ENCODE measurements around the gene TKTL2.
A peak's percentile ranks its signal among the peaks of the same experiment; 100 is the strongest.

TKTL2 gene, protein sequence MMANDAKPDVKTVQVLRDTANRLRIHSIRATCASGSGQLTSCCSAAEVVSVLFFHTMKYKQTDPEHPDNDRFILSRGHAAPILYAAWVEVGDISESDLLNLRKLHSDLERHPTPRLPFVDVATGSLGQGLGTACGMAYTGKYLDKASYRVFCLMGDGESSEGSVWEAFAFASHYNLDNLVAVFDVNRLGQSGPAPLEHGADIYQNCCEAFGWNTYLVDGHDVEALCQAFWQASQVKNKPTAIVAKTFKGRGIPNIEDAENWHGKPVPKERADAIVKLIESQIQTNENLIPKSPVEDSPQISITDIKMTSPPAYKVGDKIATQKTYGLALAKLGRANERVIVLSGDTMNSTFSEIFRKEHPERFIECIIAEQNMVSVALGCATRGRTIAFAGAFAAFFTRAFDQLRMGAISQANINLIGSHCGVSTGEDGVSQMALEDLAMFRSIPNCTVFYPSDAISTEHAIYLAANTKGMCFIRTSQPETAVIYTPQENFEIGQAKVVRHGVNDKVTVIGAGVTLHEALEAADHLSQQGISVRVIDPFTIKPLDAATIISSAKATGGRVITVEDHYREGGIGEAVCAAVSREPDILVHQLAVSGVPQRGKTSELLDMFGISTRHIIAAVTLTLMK

DNA sequence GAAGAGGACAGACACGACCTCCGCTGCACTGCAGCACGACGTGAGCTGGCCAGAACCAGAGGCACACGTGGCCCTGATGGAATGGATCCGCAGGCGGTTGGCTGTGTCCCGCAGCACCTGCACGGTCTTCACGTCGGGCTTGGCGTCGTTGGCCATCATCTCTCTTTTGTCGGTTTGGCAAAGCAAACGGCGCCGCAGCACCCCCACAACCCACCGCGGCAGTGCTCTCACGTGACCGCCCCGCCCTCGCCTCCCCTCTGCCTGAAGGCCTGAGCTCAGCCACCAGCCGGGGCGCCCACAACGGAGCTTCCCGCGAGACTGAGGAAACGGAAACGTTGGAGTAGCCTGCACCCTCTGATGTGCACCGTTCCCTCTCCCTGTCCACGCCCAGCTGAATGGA, at the start of gene TKTL2:
Gene TKTL2, minus strand, starts transcription at position 179 of the 400 bp plus-strand sequence. Its CDS starts 20 bp downstream, at position 159.
- DNase-seq = no peak

DNA sequence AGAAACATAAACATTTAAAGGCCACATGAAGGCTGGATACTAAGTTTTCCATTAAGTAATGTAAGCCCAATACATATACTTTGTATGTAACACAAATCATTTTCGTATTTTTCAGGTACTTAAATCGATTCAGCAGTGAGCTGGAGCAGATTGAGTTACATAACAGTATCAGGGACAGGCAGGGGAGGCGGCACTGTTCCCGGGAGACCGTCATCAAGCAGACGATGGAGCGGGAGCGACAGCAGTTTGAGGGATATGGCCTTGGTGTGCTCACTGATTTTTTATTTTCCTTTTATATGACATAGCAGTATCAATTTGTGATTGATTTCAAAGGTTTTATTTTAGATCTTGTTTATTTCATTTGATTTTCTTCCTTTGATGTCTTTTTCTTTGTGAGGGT, 41.6 kb upstream of the TKTL2 start:
- DNase-seq = no peak

DNA sequence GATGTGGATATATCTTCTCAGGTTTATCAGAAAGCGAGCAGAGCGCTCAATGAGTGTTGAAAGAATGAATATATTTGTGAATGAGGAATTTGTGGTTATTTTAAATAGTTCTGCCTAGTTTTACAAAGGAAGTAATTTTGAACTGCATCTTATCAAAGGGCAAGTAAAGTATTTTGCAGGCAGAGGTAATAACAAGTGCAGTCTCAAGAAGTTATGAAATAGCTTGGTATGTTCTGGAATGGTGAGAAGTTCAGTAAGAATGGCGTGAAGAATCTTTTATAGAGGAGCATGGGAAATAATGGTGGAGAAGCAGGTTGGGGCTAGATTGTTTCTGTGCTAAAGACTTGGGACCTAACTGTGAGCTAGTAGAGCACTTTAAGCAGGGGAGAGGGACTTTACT, 31.8 kb upstream of the TKTL2 start:
- DNase-seq = no peak

DNA sequence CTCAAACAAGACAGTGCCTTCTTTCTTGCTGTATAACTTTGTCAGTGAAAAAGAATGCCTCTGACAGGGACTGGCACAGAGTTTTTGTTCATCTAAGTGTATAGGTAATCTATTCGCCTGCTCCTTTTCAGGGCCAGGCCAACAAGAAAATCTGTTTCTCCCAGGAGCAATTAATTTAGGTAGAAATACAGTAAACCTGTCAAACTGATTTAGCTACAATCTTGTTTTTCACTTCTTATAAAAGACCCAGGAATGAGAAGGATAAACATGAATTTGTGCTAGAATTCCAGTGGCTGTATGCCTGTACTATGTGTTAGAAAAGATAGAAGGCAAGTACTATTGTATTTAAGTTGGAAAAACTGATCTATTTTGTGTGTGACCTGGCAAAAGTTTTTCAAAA, 27.0 kb upstream of the TKTL2 start:
- DNase-seq = no peak

DNA sequence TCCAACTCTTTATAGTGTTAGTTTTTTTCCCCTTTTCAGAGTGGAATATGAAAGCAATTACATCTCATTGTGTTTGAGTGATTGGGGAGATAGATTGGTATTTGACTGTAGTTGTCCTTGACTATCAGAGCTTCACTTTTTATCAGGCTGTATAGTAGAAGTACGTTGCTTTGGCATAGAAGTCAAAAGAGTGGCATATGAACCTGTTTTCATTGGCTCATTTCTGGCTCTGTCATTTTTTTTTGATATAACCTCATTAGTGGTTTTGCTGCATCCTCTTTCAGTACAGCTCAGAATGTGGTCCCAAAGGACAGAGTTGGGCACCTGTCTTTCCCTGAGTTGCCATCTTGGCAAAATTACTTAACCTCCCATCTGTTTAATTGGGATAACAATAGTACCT, 22.3 kb upstream of the TKTL2 start:
- peak; percentile 11 for DNase-seq

DNA sequence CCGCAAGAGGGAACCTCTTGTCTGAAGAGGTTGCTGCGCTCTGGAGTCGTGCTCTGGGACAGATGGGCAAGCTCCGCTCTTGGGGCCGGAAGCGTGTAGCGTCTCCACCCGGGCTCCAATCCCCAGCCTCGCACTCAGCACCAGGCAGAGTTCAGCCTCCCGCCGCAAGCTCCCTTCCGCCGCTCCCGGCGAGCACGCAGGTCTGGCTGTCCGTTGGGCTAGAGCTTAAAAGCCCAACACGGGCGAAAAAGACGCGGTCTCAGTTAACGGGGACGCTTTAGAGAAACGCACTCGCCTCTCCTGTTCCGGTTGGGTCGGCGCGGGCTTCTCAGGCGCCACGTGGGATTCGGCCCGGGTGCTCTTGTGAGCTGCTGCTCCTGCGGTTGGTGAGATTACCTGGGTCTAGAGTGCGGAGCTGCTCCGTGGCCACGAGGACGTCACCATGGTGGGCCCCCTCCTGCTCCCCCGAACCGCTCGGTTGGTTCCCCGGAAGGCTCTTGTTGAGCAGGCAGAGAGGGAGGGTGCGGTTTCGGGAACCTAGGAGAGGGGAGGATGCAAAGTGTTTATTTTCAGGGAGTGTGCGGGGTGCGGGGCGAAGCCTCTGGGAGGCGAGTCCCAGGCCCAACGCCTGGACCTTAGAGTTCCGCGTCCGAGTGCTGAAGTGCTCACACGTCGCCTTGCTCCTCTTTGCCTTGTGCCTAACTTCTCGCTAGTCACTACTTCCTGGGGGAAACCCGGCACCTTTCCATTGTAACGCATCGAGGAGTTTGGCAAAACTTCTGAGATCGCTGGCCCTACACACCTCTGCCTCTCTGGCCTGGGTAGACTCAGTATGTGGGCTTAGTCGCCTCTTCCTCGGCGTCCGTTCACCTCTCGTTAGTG, 21.0 kb upstream of the TKTL2 start, which contains the start of gene TMA16:
Gene TMA16, plus strand, starts transcription at position 331 of the 882 bp plus-strand sequence. Its CDS starts 112 bp downstream, at position 443.
- DNase-seq = peak; percentile 83

DNA sequence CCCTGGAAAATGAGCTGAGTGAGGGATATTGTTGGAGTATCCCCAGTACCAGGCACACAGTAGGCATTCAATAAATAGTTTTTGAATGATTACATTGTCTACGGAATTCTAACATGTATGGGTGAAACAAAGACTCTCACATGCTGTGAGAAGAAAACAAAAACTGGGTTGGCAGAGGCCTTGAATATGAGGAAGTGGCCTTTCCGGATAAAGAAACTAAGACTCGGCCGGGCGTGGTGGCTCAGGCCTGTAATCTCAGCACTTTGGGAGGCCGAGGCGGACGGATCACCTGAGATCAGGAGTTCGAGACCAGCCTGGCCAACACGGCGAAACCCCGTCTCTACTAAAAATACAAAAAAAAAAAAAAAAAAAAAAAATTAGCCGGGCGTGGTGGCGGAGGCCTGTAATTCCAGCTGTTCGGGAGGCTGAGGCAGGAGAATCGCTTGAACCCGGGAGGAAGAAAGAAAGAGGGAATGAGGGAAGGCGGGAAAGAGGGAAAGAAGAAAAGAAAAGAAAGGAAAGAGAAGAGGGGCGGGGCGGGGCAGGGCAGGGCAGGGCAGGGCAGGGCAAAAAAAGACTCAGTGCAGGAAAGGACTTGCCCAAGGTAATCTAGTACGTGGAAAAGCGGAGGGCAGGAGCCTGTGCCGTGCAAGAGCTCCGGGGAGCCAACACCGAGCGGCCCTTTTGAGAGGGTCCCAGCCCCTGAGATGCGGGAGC, 20.2 kb upstream of the TKTL2 start:
- DNase-seq = no peak

DNA sequence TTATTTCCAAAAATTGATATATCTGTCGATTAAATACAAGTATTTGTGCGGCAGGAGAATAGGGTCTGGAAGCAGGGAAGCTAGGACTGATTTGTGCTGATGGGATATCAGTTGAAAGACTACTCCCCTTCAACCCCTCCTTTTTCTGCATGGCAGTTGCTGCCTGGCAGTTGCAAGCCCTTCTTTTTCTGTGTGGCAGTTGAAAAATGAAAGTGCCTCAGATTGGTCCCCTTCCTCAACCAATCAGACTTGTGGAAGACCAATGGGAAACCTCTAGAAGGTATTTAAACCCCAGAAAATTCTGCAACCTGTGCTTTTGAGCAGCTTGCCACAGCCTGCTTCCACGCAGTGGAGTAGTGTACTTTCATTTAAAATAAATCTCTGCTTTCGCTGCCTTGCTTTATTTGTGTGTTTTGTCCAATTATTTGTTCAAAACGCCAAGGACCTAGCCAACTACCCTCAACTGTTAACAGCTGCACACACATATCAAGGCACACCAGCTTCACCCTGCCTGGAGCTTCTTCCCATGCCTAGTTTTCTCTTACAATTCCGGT, 19.5 kb upstream of the TKTL2 start:
- DNase-seq = no peak

DNA sequence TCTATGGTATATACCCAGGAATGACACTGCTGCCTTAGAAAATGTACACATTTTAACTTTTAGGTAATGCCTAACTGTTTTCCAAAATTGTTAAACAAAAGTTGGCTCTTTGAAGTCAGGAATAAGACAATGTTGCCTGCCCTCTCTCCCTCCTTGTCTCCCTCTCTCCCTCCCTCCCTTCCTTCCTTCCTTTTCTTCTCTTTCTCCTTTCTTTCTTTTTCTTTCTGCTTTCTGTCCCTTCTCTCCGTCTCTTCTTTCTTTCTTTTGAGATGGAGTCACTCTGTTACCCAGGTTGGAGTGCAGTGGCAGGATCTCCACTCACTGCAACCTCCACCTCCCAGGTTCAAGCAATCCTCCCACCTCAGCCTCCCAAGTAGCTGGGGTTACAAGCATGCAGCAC, 16.4 kb upstream of the TKTL2 start:
- DNase-seq = no peak

DNA sequence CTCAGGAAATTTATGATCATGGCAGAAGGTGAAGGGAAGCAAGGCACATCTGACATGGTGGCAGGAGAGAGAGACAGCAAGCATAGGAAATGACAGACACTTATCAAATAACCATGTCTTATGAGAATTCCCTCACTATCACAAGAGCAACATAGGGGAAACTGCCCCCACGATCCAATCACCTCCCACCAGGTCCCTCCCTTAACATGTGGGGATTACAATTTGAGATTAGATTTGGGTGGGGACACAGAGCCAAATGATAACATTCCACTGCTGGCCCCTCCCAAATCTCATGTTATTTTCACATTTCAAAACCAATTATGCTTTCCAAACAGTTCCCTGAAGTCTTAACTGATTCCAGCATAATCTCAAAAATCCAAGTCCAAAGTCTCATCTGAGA, 12.8 kb upstream of the TKTL2 start:
- no peak for DNase-seq

DNA sequence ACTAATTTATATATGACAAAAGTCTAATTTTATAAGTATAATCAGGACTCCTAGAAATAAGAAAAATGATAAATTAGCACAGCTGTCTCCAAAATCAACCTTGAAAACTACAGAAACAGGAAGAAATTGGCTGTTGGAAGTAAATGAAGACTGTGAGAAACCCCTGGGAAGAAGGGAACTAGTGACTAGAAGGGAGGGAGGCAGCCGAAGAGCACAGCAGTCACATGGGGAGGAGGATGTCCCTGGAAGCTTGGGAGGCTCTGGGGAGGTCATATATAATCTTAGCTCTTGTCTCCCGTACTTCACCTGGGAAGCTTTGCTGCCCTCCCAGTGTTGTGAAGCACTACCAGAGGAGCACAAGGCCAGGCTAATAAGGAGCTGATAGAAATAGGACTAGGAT, 12.0 kb upstream of the TKTL2 start:
- no peak for DNase-seq

DNA sequence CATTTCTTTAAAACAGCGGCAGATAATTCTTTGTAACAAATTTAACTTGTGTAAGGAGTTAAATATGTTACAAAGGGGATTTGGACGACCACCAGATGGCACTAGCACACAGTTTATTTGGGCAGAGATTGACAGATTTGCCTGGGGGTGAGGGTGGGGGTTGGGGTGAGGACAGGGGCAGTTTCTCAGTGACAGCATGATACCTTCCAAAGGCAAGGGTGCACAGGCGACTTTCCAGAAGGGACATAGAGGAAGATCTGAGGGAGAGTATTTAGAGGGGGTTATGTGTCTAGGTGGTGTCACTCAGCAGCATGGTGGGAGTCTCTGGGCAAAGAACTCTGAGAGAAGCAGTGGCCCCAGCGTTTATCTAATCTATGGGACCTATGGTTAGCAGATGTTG, 11.4 kb upstream of the TKTL2 start:
- DNase-seq = no peak

DNA sequence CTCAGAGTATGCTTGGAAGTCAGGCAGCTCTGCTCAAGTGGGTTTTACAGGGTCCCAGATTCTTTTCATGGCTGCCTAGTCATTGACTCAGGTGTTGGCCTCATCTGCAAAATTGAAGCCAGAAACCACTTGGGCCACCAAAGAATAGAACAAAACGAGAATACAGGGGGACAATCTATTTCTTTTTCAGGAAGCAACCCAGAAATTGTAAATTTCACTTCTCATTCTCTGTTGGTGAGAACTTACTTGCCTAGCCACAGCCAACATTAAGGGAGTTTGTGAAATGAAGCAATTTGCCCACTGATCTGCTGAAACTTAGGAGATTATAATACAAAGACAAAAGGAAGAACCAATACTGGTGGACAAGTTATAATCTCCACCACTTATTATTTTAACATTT, 8.6 kb upstream of the TKTL2 start:
- DNase-seq = no peak

DNA sequence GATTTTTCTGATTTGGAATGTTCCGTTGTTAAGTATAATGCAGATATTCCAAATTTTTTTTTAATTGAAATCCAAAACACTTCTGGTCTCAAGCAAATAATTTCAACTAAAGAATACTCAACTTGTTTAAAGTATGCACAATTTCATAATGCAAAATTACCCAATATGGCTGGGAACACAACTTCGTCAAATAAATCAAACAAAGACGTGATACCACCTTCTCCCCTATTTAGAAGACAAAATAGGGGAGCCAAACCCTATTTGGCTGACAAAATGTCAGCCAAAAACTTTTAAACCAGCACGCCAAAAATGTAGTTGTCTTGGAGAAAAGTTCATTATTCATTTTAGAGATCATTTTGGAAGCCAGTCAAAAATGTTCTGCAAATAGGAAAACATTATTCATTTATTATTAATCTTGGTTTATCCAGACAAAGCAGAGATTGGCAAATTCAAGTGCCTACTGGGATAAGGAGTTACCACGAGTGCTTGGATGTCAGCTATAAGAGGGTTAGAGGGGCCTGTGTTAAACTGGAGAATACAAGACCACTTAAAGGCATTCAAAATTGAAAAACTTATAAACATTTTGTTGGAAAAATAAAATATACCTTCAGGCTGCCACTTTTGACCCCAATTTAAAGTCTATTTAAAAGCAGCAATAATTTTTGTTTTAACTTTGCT, 3.3 kb upstream of the TKTL2 start:
- DNase-seq = no peak

DNA sequence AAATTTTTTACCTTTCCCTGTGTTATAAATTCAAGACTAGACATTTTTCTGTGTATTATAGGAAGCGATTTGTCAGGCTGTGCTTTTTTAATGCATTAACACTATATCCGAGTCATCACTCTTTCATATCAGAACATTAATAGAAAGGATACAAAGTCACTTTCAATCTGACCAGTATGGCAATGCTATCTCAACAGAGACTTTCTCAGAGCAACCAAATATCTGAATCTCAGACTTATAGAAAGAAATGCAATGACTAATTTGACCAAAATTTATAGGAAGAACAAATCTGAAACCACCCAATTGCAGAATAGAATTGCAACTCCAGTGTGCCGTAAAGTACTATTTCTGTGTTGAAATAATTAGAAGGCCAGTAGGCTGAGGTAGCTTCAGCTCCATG, 473 bp upstream of the TKTL2 start:
- DNase-seq = no peak

DNA sequence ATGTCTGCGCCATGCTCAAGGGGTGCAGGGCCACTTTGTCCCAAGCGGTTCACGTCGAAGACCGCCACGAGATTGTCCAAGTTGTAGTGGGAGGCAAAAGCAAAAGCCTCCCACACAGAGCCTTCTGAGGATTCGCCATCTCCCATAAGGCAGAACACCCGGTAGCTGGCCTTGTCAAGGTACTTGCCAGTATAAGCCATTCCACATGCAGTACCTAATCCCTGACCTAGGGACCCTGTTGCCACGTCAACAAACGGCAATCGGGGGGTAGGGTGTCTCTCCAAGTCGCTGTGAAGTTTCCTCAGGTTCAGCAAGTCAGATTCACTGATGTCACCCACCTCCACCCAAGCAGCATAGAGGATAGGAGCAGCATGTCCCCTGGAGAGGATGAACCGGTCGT, 424 bp downstream of the TKTL2 start:
- DNase-seq = no peak

DNA sequence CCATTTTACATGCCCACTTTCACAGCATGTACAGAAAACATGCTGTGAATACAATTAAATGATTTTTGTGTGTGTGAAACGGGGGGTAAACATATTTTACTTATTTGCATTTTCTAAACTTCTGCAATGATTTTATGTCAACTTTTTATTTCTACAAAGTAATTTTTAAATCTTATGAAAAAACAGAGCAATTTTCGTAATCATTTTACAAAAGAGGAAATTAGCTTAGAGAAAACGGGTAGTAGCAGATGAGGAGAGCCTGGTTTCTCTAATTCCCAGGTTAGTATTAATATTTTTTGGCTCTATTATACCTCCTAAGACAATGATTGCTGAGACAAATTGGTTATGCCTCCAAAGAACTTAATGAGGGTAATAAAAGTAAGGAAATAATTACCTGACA, 3.2 kb downstream of the TKTL2 start:
- no peak for DNase-seq

DNA sequence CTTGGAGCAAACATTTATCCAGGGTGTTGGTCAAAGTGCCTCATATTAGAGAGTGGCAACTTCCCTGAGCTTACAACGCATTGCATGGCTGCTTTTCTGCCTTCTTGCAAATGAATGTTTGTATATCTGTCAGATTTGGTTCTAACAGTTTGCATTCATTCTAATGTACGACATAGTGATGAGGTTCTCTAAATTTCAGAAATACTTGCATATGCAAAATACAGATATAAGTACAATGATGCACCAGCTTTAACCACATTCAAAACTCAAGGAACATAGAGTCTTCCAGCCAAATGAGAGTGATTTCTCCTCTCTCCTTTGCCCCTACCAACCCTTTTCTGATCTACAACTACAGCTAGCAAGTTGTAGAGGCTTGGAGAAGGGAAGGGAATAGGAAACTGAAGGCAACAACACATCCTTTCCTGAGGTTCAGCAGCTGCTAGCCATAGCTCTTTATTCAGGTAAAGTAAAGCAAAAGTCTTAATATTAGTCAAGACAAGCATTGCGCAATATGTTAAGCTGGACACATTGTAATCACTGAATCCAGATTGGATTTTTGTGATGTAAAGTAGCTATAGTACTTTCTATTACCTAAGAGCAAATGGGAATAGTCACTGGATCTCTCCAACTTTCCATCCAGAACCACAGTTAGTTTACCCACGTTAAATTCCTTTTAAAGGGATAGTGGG, 6.3 kb downstream of the TKTL2 start:
- no peak for DNase-seq

DNA sequence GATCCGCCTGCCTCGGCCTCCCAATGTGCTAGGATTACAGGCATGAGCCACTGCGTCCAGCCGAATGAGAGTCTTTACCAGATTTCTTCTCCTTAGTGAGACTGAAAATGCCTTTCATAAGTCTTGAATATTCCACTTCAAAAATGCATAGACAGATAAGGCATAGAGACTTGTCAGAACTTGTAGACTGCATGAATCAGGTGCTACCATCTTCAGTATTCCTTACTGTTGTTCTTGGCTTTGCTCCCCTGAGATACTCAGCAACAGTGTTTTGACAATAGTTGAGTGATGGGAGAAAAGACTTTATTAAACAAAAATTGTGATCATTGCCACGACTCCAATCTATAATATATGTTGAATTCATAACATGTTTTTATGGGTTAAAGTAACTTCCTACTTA, 11.0 kb downstream of the TKTL2 start:
- no peak for DNase-seq

DNA sequence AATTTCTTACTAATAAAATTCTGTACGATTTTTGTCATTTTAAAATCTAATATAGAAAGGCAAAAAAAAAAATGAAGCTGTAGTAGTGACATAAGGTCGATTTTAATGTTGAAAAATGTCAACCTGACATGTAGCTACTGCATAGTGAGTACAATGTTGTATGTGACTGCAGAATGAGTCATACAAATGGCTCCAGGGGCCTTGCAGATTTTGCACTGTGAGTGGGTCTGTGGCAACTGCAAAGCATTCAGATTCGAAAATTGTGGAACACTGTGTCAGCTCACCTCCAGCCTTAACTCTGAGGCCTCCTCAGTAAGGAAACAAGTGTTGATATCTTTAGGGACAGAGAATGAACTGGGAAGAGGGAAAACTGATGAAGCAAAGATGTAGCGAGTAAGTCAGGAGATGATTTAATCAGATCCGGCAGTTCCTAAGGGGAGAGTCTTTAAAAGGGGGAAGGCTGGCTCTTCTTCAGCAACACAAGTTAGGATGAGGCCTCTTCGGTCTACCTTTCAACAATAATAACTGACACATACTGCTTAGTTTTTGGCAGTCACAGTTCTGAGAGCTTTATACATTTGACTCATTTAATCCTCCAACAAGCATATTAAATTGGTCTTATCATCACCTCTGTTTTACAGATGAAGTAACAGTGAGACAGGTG, 24.9 kb downstream of the TKTL2 start:
- DNase-seq = no peak

DNA sequence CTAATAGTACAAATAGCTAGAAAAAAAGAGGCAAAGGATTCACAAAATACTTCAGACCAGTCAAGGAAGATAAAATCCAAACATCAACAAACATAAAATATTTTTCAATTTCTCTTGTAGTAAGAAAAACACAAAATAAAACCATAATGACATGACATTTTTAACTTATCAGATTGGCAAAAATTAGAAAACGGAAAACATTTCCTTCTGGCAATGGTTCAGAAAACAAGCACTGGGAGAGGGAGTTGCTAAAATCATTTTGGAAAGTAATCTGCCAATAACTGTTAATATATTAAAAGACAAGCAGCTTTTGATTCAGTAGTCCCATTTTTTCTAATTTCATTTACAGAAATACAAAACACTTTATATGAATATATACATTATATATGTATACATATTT, 26.1 kb downstream of the TKTL2 start:
- no peak for DNase-seq

Measured in NCI-H2171 (cell line).